HFFc6 (cell line): ENCODE data around the gene CACNA2D1. TPM values are rescaled to one million over a fixed set of nuclear protein-coding genes. Genes with fewer than 3 reads are reported as not detected.

ENCODE experiments used
- DNase-seq: peaks from one replicate; pipeline ENCODE4 v3.0.0-alpha.2; 2018
- H3K27ac Mint-ChIP-seq: 2 replicates; pipeline ENCODE4 v1.8.0; 2020; ENCODE audit warnings: mild to moderate bottlenecking, mixed read lengths
- H3K27me3 Mint-ChIP-seq: 2 replicates; pipeline ENCODE4 v1.8.0; 2021; ENCODE audit warnings: mild to moderate bottlenecking, moderate library complexity, mixed read lengths; ENCODE audit not compliant: insufficient read depth
- H3K36me3 Mint-ChIP-seq: 2 replicates; pipeline ENCODE4 v1.8.0; 2021; ENCODE audit warnings: low read depth, mixed read lengths
- H3K4me1 Mint-ChIP-seq: 2 replicates; pipeline ENCODE4 v1.8.0; 2020; ENCODE audit warnings: low read depth, mixed read lengths
- H3K4me3 Mint-ChIP-seq: 2 replicates; pipeline ENCODE4 v1.8.0; 2020; ENCODE audit warnings: mild to moderate bottlenecking, moderate library complexity, mixed read lengths
- H3K9me3 Mint-ChIP-seq: 2 replicates; pipeline ENCODE4 v1.8.0; 2020; ENCODE audit warnings: mild to moderate bottlenecking, mixed read lengths
- total RNA-seq, 6 experiments: library from RNA; stranded (reverse); fragmentation: NEBNext Ultra II Directional; extraction: Animal tissue kit (Norgen Biotek cat#: 25700); gene quantifications; 2 replicates in 1 of 6; 3 replicates in 5 of 6; pipeline ENCODE4 v1.2.3, GENCODE V29; 2021
- TF ChIP-seq, protein P1 (sequence below): fragments of 200-600 bp; sonication (generic); IDR thresholded peaks from 2 replicates; pipeline ENCODE4 v1.5.0; 2021; ENCODE audit warnings: antibody characterized with exemption, mild to moderate bottlenecking

The CACNA2D1 gene
- total RNA-seq, 6 experiments from 2014 or later: 34.9 to 43.6 (median 36.8) TPM

DNA sequence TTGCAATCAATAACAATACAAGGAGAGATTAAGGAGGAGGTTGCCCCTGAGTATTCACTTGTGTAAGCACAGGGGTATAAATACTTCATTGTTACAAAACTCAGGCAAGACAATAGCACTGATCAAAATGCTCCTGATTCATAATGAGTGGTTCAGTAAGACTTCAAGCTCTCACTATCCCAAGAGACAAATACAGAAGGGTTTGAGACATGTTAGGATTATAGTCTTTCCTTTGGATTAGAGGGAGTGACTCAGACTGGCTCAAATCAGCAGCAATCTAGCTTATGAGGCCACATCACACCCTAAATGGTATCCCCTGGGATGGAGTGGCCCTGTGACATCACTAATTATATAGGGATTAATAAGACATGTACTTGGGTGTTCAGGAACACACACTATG is 506.5 kb downstream of the CACNA2D1 start:
- Mint-ChIP-seq H3K4me3 (no peak overlapping the region), H3K36me3 (no peaks in the 10 kb centered on the region), H3K27me3 (peaks cover 4% of the 10 kb centered on the region; the same call in 1 of the 2 replicates), H3K27ac (no peak overlapping the region), H3K9me3 (no peaks in the 10 kb centered on the region), H3K4me1 (no peaks in the 10 kb centered on the region)
- TF ChIP-seq, protein P1, sequence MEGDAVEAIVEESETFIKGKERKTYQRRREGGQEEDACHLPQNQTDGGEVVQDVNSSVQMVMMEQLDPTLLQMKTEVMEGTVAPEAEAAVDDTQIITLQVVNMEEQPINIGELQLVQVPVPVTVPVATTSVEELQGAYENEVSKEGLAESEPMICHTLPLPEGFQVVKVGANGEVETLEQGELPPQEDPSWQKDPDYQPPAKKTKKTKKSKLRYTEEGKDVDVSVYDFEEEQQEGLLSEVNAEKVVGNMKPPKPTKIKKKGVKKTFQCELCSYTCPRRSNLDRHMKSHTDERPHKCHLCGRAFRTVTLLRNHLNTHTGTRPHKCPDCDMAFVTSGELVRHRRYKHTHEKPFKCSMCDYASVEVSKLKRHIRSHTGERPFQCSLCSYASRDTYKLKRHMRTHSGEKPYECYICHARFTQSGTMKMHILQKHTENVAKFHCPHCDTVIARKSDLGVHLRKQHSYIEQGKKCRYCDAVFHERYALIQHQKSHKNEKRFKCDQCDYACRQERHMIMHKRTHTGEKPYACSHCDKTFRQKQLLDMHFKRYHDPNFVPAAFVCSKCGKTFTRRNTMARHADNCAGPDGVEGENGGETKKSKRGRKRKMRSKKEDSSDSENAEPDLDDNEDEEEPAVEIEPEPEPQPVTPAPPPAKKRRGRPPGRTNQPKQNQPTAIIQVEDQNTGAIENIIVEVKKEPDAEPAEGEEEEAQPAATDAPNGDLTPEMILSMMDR: no peak
- DNase-seq: peak; percentile 5

DNA sequence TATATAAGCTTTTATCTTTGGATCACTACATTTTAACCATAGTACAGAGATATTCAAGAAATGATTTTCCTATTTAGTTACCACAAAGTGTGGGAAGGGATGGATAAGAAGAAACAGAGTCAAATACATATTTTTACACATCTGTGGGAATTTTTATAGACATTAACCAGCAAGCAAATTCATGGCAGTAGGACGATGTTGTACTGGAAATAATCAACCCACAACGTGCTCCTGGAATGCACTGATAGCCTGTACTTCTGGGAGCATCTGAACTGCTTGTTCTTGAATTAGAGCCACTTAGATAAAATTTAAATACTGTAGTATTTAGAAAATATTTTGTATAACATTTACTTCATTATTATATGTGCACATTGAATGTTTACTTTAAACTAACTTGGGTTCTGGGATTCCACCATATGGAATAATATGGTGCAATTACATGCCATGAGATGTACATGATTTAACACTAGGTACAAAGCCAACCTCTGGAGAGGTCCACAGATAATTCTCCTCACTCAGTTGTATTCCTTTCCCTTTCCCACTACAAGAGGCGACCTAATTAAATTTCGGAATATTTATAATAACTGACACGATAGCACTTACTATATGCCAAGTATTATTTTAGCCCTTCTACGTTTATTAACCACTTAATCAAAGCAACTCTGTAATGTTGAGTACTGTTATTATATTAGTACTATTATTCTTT is 508.8 kb downstream of the CACNA2D1 start:
- Mint-ChIP-seq H3K27me3 (no peaks in the 10 kb centered on the region), H3K36me3 (no peaks in the 10 kb centered on the region), H3K4me1 (peaks cover under 1% of the 10 kb centered on the region), H3K4me3 (no peak overlapping the region), H3K9me3 (no peaks in the 10 kb centered on the region), H3K27ac (no peak overlapping the region)
- TF ChIP-seq, protein P1: no peak
- DNase-seq: no peak

DNA sequence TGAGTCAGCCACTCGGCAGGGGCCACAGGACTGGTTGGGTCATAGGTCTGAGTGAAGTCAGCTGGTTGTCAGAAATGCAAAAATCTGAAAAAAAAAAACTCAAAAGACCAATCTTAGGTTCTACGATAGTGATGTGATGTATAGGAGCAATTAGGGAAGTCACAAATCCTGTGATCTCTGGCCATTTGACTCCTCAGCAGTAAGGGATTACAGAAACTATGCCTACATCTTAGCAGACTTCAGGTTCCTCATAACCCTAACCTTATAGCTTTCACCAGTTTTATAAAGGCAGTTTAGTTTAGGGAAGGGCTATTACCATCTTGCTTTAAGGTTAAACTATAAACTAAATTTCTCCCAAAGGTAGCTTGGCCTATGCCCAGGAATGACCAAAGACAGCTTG is 510.6 kb downstream of the CACNA2D1 start:
- TF ChIP-seq, protein P1: no peak
- Mint-ChIP-seq H3K36me3 (no peaks in the 10 kb centered on the region), H3K27me3 (no peaks in the 10 kb centered on the region), H3K4me3 (no peak overlapping the region), H3K27ac (no peak overlapping the region), H3K4me1 (peaks cover 12% of the 10 kb centered on the region), H3K9me3 (no peaks in the 10 kb centered on the region)
- DNase-seq: no peak

GRCh38 chr7:81929386-81929785 is 514.2 kb downstream of the CACNA2D1 start:
- no peaks in the 10 kb centered on the region for H3K9me3 Mint-ChIP-seq
- TF ChIP-seq, protein P1: no peak
- no peaks in the 10 kb centered on the region for H3K36me3 Mint-ChIP-seq
- no peak overlapping the region for H3K4me3 Mint-ChIP-seq
- peak overlapping the region; percentile 46; the same call in 1 of the 2 replicates for H3K27ac Mint-ChIP-seq
- no peaks in the 10 kb centered on the region; the same call in 1 of the 2 replicates for H3K27me3 Mint-ChIP-seq
- peaks cover 31% of the 10 kb centered on the region for H3K4me1 Mint-ChIP-seq
- peak; percentile 28 for DNase-seq

DNA sequence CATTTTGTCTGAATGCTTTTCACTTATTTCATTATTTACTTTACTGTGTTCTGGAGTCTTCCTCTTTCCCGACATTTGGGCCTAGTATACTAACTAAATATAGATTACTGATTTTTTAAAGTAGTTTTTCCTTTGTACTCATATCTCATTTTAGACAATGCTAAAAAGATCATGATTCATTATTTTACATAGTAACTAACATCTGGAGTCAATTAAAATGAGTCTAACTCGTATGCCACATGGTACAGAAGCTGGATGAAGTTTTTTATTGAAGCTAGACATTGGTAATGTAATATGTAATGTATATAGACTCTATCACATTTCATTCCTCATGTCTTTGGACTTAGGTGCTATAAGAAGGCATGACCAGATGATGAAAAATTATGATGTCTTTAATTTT is 517.4 kb downstream of the CACNA2D1 start:
- DNase-seq: no peak
- H3K27ac Mint-ChIP-seq: no peak overlapping the region
- no peaks in the 10 kb centered on the region for H3K9me3 Mint-ChIP-seq
- no peaks in the 10 kb centered on the region for H3K36me3 Mint-ChIP-seq
- TF ChIP-seq, protein P1: no peak
- no peak overlapping the region for H3K4me3 Mint-ChIP-seq
- H3K27me3 Mint-ChIP-seq: no peaks in the 10 kb centered on the region; the same call in 1 of the 2 replicates
- H3K4me1 Mint-ChIP-seq: peaks cover 31% of the 10 kb centered on the region
